HepG2 (cell line): ENCODE results near the gene AGRN. TPM values are rescaled to one million over a fixed set of nuclear protein-coding genes. Genes with fewer than 3 reads are reported as not detected.

Source experiments
- AGO1 ChIP-seq: fragments of 200-400 bp; formaldehyde crosslinking; IDR thresholded peaks from 2 replicates; pipeline ENCODE4 v1.6.1; 2017; ENCODE audit warnings: mild to moderate bottlenecking, low read depth, low read length, moderate library complexity; ENCODE audit not compliant: poor library complexity, severe bottlenecking
- FLYWCH1 ChIP-seq: sonication (generic); formaldehyde crosslinking; IDR thresholded peaks from 2 replicates; pipeline ENCODE4 v1.8.1; 2023; ENCODE audit warnings: mild to moderate bottlenecking, missing genetic modification reagents
- HMGXB3 ChIP-seq: sonication (generic); formaldehyde crosslinking; IDR thresholded peaks from 2 replicates; pipeline ENCODE4 v1.4.0; 2020; ENCODE audit warnings: missing genetic modification reagents, borderline replicate concordance
- RAD21 ChIP-seq: fragments of 450-650 bp; formaldehyde crosslinking; IDR thresholded peaks from 2 replicates; pipeline ENCODE4 v1.5.0; 2020; ENCODE audit warnings: mild to moderate bottlenecking
- TP53 ChIP-seq: sonication (generic); formaldehyde crosslinking; conservative IDR thresholded peaks from 2 replicates; pipeline ENCODE4 v1.4.0; 2020; ENCODE audit warnings: missing genetic modification reagents
- ZBED4 ChIP-seq: sonication (generic); formaldehyde crosslinking; IDR thresholded peaks from 2 replicates; pipeline ENCODE4 v1.4.0; 2020; ENCODE audit warnings: missing genetic modification reagents, borderline replicate concordance
- ZBTB44 ChIP-seq: sonication (generic); formaldehyde crosslinking; IDR thresholded peaks from 2 replicates; pipeline ENCODE4 v1.4.0; 2020; ENCODE audit warnings: missing genetic modification reagents
- ZNF121 ChIP-seq: sonication (generic); formaldehyde crosslinking; IDR thresholded peaks from 2 replicates; pipeline ENCODE4 v1.5.0; 2020; ENCODE audit warnings: mild to moderate bottlenecking, missing genetic modification reagents
- ZNF138 ChIP-seq: sonication (generic); formaldehyde crosslinking; IDR thresholded peaks from 2 replicates; pipeline ENCODE4 v1.5.0; 2020; ENCODE audit warnings: mild to moderate bottlenecking, low read depth, missing genetic modification reagents
- ZNF275 ChIP-seq: sonication (generic); formaldehyde crosslinking; IDR thresholded peaks from 2 replicates; pipeline ENCODE4 v1.8.0; 2022; ENCODE audit warnings: missing genetic modification reagents, mild to moderate bottlenecking, inconsistent platforms, borderline replicate concordance
- ZNF441 ChIP-seq: sonication (generic); formaldehyde crosslinking; IDR thresholded peaks from 2 replicates; pipeline ENCODE4 v1.7.0; 2021; ENCODE audit warnings: missing genetic modification reagents, borderline replicate concordance
- ZNF75D ChIP-seq: sonication (generic); formaldehyde crosslinking; IDR thresholded peaks from 2 replicates; pipeline ENCODE4 v1.8.1; 2023; ENCODE audit warnings: missing genetic modification reagents, mild to moderate bottlenecking, borderline replicate concordance
- ZNF879 ChIP-seq: sonication (generic); formaldehyde crosslinking; IDR thresholded peaks from 2 replicates; pipeline ENCODE4 v1.8.1; 2023; ENCODE audit warnings: missing genetic modification reagents
- ZSCAN25 ChIP-seq: sonication (generic); formaldehyde crosslinking; IDR thresholded peaks from 2 replicates; pipeline ENCODE4 v1.8.0; 2022; ENCODE audit warnings: mild to moderate bottlenecking, missing genetic modification reagents
- polyA plus RNA-seq, 8 experiments: library from polyadenylated mRNA; depleted of rRNA in 3 of 8; stranded (reverse) in 7 of 8; unstranded in 1 of 8; fragments of >200 nt; fragmentation: Illumina TruSeq in 4 of 8; extraction: Trizol in 4 of 8; gene quantifications; 2 replicates each; pipeline versions ENCODE4 v1.2.1 to v1.2.3, GENCODE V29; 2011 to 2016; ENCODE audit warnings: low read depth in 4 of 8, missing spikeins in 1 of 8, mixed read lengths in 1 of 8; ENCODE audit not compliant: insufficient read depth in 1 of 8
- total RNA-seq, 5 experiments: library from RNA; depleted of rRNA; stranded (reverse); fragments of >200 nt; fragmentation: Illumina TruSeq; extraction: Trizol; gene quantifications; 2 replicates each; pipeline ENCODE4 v1.2.3, GENCODE V29; 2016; ENCODE audit warnings: low read depth in 1 of 5
- TF ChIP-seq, protein P1 (sequence below): sonication (generic); formaldehyde crosslinking; IDR thresholded peaks from 2 replicates; pipeline ENCODE4 v1.5.0; 2020; ENCODE audit warnings: mild to moderate bottlenecking, missing genetic modification reagents

The AGRN gene
- total and polyA plus RNA-seq, 2 of the 13 experiments (the other 11 are each of a cell fraction or from before 2014, with no cell fraction given): 29.8 to 65.2 TPM

GRCh38 chr1:1063945-1064831, 44.3 kb downstream of the AGRN start (continued):
- no peak for TF ChIP-seq ZBED4 (CRISPR knock-in tag)
- no peak for TF ChIP-seq TP53
- no peak for TF ChIP-seq HMGXB3
- peak; percentile 81 for TF ChIP-seq AGO1
- no peak; the same call in 1 of the 2 replicates for TF ChIP-seq ZNF121 (CRISPR knock-in tag)
- no peak for TF ChIP-seq ZBTB44
- TF ChIP-seq, protein P1, sequence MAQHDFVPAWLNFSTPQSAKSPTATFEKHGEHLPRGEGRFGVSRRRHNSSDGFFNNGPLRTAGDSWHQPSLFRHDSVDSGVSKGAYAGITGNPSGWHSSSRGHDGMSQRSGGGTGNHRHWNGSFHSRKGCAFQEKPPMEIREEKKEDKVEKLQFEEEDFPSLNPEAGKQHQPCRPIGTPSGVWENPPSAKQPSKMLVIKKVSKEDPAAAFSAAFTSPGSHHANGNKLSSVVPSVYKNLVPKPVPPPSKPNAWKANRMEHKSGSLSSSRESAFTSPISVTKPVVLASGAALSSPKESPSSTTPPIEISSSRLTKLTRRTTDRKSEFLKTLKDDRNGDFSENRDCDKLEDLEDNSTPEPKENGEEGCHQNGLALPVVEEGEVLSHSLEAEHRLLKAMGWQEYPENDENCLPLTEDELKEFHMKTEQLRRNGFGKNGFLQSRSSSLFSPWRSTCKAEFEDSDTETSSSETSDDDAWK (CRISPR knock-in tag): no peak
- TF ChIP-seq FLYWCH1 (CRISPR knock-in tag): no peak
- peak; percentile 31; the same call in 1 of the 2 replicates for TF ChIP-seq ZNF879 (CRISPR knock-in tag)
- no peak; the same call in 1 of the 2 replicates for TF ChIP-seq ZNF441 (CRISPR knock-in tag)
- peak; percentile 93 for TF ChIP-seq RAD21 (CRISPR knock-in tag)
- TF ChIP-seq ZNF138 (CRISPR knock-in tag): no peak
- no peak for TF ChIP-seq ZNF75D (CRISPR knock-in tag)
- TF ChIP-seq ZSCAN25 (CRISPR knock-in tag): peak; percentile 77
- no peak for TF ChIP-seq ZNF275 (CRISPR knock-in tag)
